Esophagus mucosa (tissue), 1 donor: ENCODE data around the gene CDC14A. TPM values are rescaled to one million over a fixed set of nuclear protein-coding genes. Genes with fewer than 3 reads are reported as not detected.
"Not testable (repeated sequence)": the region's sequence is repeated elsewhere in the genome, so short reads cannot be mapped to it uniquely, and the experiment has no call there.

Experiments used
- ATAC-seq: fragments of 200-7000 bp; cut with Tn5 transposase; one replicate; pipeline ENCODE4 v1.9.1; 2020
- total RNA-seq: library from RNA; stranded (reverse); gene quantifications from one replicate; pipeline ENCODE4 v1.2.4, GENCODE V29; 2023
- donor health status: DM: yes; HTN: yes; CAD: no.

Gene CDC14A
- total RNA-seq, 1 donor from 2014 or later = 2.7 TPM

DNA sequence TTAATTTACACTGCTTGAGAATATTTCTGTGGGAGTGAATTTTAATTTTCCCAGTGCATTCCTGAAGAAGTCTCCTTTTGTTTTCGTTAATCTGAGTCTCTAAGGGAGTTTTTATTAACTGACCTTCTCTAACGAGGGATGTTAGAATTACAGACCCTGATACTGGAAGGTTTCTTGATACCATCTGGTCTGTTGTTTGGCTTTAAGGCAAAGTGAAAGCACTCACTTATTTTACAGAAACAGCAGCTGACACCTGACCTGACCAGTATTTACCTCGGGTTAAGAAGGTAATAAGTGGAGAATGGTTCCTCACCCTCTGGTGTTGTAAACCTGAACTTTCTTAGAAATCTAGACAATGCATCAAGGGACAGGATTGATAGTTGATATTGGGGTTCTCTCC, 12.4 kb downstream of the CDC14A start:
- ATAC-seq = no peak

DNA sequence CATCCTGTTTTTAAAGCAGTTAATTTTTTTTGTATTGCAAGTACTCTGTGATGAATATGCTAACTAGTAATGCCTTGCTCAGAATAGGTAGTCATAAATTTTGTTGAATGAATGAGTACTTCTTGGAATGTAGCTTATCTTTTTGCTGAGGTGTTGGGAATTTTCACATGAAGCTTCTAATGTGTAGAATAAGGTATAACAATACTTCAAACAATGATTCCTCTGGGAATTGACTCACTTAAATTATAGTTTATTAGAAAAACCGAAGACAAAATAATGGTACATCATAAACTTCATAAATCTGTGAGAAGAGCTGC, 13.9 kb downstream of the CDC14A start:
- no peak for ATAC-seq

DNA sequence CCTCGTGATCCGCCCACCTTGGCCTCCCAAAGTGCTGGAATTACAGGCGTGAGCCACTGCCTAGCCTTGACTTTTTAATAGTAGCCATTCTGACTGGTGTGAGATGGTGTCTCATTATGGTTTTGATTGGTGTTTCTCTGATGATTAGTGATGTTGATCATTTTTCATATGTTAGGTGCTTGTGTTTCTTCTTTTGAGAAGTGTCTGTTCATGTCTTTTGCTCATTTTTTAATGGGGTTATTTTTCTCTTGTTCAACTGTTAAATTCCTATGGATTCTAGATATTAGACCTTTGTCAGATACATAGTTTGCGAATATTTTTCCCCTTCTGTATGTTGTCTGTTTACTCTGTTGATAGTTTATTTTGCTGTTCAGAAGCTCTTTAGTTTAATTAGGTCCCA, 17.0 kb downstream of the CDC14A start:
- not testable (repeated sequence) for ATAC-seq

DNA sequence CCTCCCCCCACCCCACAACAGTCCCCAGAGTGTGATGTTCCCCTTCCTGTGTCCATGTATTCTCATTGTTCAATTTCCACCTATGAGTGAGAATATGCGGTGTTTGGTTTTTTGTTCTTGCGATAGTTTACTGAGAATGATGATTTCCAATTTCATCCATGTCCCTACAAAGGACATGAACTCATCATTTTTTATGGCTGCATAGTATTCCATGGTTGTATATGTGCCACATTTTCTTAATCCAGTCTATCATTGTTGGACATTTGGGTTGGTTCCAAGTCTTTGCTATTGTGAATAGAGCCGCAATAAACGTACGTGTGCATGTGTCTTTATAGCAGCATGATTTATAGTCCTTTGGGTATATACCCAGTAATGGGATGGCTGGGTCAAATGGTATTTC, 21.6 kb downstream of the CDC14A start:
- not testable (repeated sequence) for ATAC-seq

DNA sequence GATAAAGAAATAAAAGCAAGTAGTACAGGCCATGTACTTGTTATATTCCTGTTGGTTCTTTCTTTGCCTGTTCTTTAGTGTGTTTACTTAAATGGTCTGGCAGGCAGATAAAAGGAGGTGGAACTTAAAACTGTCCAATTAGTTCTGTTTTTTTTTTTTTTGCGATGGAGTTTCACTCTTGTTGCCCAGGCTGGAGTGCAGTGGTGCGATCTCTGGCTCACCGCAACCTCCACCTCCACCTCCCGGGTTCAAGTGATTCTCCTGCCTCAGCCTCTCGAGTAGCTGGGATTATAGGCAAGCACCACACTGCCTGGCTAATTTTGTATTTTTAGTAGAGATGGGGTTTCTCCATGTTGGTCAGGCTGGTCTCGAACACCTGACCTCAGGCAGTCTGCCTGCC, 24.6 kb downstream of the CDC14A start:
- not testable (repeated sequence) for ATAC-seq

DNA sequence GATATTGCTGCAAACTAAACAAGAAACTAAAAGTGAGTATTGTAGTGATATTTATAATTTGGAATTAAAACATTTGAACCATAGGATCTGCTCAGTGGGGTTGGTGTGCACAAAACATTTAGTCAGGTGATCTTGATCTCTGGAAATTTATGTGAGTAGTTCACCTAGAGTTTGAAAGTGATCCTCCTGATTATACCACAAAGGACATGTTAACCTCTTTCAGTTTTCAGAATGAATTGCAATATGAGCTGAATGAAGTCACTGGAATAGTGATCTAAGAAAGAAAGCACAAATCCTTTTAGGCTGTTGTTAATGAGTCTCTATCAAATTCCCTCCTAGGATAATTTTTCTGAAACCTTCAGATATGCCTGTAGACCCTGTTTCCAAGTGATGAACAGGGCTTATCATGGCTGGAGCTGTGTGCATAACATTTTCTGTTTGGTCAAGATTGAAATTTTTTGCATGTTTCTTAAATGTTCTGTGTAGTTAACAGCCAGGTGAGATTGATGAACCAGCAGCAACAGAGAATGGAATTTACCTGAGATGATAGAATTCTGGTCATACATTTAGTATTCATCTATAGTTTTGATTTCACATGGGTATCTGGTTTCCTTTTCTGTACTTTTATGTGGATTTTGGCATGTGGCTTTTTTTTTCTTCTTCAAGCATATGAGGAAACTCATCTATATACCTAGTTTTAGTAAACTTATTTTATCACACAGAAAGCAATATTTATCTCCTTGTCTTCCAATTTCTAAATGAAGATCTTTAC, 25.5 kb downstream of the CDC14A start:
- no peak for ATAC-seq

DNA sequence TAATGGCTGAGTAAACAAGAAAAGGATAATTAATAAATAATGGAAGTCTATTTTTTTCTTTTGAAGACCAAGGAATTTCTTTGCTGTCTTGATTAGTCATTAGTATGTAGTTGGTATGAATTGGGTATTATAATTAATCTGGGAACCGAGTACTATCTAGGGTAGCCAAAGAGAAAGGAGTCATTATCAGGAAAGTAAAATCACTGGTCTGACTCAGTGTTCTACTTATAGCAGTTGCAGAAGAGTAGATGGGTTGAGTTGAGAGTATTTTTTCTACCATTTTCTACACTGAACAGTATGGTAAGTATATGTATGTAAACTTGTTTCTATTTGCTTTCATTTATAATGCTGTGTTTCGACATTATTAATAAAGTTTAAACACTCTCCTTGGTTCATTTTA, 26.6 kb downstream of the CDC14A start:
- no peak for ATAC-seq

DNA sequence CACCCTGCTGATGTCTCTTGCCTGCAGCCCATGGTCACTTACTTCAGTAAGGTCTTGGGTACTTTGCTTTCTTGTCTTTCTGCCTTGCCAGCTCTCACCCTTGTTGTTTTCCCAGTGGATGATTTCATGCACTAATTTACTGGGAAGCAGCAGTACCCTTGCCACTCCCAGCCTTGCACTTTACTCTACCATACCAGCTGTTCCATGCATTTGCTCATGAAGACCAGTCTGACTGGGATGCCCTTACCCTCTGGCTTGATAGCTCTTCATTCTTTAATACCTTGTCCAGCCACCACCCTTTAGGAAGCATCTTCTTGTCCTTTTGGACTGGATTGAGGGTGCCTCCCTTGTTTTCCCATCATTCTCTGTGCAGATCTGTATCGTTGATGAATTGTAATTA, 28.3 kb downstream of the CDC14A start:
- ATAC-seq = no peak

DNA sequence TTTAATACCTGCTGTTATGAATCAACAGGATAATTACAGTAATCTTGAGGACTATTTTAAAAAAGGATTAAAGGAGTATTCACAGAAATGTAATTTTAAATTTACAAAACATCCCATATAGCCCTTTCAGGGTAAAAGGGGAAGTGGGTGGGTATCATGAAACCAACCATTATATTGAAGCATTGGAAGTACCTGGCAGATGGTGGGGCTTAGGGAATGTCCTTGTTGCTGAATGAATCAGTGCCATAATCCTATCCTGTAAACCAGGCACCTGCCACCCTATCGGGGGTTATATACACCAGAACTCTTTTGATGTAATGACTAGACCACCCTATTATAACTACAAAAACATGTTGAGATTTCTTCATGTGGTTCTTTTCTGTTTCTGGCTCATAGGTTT, 30.4 kb downstream of the CDC14A start:
- no peak for ATAC-seq

DNA sequence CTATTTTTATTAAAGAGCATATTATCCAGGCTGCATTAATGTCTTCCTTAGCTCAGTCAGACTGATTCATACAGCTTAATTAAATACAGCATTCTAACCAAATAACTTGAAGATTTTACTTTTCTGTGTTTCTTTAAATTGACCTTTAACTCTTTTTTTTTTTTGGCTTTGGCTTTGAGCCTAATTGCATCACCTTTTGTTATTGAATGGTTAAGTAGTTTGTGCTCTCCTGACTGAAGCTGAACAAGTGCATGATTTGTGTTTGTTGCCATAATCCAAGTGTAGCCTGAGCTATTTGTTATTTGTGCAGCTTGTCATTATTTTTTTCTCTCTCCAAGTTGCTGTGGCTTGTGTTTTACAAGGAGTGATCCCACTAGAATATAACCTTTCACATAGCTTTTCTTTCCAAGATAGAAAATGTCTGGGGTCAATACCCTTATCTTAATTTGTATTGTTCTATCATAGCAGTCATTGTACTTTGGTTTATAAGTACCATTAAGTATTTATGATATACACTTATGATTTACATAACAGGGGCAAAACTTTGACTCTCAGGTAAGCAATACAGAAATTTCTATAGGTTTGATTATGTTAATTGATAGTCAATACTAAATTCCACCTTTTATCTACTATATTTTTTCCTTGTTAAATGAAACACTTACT, 31.6 kb downstream of the CDC14A start:
- no peak for ATAC-seq

DNA sequence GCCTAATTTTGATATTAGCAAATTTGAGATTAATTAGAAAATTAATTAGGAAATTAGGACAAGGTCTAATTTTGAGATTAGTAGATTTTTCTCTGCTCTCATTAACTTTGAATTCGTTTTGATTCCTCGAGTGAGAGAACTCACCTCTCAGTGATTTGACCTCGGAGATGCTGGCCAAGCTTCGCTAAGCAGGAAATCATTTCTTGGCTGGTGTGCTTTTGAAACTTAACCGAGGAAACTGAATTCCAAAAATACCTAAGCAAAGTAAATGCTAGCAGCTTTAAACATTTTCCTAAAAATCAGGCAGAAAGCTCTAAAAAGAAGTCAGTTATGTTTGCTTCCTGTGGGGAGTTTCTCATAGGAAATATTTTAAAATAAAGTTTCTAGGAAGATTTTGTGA, 34.9 kb downstream of the CDC14A start:
- ATAC-seq = no peak

DNA sequence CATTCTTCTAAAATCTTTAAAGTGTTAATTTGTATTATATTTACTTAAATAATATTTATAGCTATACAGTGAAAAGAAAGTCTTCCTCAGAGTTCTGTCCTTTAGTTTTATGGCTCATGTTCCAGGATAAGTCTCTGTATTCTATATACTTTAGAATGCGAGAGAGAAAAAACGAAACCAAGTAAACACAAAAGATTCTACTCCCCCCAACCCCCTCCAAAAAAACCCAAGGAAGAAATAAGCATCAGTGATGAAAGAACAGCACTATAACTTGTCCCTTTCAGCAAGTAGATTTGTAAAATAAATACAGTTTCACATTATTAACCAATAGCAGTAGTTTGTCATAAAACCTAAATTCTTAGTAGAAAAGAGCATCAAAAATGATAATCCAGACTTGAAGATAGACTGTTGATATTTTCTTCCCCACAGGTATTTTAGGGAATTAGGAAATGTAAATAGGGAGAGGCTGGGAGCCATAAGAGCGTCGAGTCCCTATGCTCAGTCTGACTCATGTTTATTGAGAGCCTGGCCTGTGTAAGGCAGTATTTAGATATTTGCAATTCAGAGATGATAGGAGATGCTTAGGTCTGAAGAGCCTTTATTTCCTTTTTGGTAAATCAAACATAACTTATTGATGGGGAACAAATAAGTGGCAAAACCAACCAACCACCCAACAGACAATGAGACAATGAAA, 35.5 kb downstream of the CDC14A start:
- ATAC-seq = no peak

DNA sequence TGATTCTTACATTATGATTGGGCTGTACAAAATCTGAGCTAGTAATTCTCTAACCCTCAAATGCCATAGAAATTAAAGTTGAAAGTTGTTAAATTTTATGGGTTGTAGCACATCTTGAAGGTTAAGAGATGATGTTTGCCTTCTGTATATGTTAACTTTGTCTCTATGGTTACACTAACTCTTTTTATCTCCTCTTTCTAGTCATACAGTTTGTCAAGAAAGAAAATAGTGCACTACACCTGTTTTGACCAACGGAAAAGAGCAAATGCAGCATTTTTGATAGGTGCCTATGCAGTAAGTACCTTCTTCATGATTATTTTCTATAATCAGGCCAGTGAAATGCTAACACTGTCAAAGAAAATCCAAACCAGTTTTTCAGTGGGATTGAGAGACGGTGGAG, 38.2 kb downstream of the CDC14A start:
- ATAC-seq = no peak

DNA sequence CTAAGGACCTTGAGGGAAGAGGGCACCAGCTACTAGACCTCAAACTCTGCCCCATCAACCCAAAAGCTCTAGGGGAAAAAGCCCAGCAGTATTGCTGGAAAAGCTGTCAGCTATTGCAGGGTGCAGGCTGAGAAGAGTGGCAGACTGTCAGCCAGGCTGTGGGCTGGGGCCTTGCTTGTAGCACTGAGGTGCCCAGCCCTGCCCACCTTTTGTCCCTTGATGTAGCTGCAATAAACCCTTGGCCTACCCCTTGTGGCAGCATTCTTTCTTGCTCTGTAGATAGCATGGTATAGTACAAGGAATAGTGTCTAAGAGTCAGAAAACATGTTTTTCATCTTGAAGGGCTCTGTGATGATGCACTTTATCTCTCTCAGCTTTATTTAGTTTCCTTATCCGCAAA, 39.4 kb downstream of the CDC14A start:
- no peak for ATAC-seq

DNA sequence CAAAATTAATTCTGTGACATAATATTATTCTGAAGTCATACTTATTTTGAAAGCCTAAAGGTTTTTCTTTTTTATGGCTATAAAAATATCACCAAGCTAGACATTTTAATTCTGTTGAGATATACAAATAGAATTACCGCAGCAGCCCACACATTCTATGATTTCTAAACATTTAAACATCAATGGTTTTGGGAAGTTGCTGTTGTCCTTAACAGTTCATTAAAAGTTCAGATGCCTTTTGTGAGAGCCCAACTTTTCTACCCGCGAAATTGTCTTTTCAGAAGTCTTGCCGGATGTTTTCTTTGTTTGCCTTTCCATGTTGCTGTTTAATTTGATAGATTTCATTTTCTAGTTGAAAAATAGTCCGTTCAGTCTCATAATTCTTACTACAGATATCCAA, 40.5 kb downstream of the CDC14A start:
- ATAC-seq = no peak

DNA sequence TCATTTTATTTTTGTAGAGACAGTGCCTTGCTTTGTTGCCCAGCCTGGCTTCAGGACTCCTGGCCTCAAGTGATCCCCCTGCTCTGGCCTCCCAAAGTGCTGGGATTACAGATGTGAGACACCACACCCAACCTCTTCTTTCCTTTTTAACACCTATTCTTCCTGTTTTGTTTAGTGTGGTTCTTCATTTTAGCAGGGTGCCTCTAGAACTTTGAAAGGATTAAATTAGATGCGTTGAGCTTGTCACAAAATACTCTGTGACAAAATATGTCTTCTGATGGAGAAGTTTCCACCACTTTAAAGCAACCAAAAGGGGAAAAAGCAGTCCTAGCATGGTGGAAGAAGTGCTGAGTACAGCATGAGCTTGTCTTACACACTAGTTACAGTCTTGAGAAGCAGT, 42.0 kb downstream of the CDC14A start:
- no peak for ATAC-seq

DNA sequence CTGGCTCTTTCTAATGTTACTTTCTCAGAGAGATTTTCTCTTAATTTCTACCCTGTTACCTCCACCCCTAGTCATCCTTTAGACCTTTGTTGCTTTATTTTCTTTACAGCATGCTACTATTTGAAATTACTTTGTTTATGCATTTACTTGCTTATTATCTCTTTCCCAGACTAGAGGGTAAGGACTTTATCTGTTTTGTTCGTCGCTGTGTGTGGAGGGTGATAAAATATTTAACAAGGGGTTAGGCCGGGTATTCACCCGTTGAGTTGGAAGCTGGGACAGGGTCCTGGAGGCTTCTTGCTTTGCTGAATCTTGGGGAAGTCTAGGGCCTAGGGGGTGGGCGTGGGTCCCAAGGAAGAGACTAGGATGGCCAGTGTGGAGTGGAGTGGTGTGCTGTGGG, 43.6 kb downstream of the CDC14A start:
- no peak for ATAC-seq

DNA sequence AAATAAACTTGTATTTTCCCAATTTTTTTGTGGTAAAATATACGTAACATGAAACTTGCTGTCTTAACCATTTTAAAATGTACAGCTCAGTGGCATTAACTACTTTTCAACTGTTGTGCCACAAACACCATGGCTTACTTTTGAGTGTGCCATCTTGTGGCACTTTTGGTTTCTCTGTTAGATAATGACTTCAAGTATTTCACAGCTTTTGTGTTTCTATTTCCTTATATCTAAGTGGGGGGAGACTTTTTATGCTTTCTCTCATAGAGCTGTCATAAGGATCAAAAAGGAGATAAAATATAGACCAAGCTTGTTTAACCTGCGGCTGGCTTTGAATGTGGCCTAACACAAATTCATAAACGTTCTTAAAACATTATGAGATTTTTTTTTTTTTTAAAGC, 44.3 kb downstream of the CDC14A start:
- ATAC-seq = no peak

DNA sequence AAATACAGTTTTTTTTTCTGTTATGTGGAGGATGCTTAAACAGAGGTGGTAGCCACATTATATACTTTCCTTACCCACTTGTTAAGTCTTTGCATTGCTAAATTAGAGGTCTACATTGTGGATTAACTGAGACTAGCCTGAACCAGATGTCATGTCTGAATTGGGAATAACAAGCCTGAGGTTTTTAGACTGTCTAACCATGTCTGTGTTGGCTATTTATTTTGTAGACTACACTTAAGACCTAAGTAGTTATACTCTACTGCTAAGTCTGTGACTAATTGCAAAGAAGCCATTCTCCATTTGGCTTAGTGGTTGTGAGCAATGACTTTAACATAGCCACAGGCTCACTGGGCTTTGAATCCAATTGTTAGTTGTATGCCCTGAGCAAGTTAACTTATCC, 45.4 kb downstream of the CDC14A start:
- ATAC-seq = no peak

DNA sequence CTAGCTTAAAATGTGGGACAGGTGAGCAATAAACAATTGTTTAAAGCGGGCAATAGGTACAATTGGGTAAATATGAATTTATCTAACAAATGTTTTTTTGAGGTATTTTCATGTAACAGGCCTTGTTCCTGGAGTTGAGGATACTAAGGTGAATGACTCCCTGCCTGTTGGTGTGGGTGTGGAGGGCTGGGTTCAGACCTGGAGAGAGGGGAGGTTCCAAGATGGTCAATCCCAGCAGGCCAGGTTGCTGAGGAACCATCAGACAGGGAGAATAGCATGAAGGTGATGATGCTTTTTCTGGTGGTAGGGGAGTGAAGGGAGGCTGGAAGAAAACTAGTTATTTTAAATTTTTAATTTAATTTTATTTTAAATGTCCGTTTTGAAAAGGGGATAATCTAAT, 46.3 kb downstream of the CDC14A start:
- no peak for ATAC-seq

DNA sequence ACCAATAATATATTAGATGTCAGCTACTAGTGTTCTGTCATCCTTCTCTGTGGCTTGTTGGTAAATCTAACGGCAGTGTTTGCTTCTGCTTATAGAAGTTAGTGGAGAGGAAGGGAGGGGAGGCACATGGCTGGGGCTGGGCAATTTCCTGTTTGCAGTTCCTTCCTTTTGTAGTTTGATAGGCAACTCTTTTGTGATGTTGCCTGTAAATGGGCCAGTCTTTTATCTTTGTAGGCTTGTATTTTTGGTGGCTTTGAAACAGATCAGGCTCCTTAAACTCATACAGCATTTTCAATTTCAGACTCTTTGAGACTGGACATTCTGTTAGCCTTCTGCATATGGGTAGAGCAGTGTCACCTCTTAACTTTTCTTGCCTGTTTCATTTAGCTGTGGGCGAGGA, 48.1 kb downstream of the CDC14A start:
- peak; percentile 51 for ATAC-seq

DNA sequence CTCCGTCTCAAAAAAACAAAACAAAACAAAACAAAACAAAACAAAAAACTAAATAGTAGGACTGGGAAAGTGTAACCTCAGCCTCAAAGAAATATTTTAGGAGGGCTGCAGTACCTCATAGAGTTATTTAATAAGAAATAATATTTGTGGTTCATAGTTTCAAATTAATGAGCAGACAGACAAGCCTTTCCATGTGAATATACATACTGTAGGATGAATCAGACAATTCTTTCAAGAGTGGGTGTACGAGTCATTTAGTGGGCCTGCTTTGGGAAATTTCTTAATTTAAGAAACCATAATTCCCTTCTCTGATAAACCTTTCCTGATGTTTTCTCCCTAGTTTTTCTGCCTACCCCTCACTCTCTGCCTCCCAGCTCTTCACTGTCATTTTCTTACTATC, 52.5 kb downstream of the CDC14A start:
- no peak for ATAC-seq

DNA sequence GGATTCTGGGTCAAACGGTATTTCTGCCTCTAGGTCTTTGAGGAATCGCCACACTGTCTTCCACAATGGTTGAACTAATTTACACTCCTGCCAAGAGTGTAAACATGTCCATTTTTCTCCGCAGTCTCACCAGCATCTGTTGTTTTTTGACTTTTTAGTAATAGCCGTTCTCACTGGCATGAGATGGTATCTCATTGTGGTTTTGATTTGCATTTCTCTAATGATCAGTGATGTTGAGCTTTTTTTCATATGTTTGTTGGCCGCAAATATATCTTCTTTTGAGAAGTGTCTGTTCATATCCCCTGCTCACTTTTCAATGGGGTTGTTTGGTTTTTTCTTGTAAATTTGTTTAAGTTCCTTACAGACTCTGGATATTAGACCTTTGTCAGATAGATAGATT, 53.6 kb downstream of the CDC14A start:
- ATAC-seq = not testable (repeated sequence)

DNA sequence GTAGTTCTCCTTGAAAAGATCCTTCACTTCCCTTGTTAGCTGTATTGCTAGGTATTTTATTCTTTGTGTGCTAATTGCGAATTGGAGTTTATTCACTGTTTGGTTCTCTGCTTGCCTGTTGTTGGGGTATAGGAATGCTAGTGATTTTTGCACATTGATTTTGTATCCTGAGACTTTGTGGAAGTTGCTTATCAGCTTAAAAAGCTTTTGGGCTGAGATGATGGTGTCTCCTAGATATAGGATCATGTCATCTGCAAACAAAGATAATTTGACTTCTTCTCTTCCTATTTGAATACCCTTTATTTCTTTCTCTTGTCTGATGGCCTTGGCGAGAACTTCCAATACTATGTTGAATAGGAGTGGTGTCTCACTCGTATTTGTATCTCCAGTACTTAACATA, 55.1 kb downstream of the CDC14A start:
- ATAC-seq = not testable (repeated sequence)
